ENCODE results near the gene OPN1SW. TPM values are rescaled to one million over a fixed set of nuclear protein-coding genes. Genes with fewer than 3 reads are reported as not detected.

OPN1SW gene
- total RNA-seq, 2 donors from 2014 or later: not detected

DNA sequence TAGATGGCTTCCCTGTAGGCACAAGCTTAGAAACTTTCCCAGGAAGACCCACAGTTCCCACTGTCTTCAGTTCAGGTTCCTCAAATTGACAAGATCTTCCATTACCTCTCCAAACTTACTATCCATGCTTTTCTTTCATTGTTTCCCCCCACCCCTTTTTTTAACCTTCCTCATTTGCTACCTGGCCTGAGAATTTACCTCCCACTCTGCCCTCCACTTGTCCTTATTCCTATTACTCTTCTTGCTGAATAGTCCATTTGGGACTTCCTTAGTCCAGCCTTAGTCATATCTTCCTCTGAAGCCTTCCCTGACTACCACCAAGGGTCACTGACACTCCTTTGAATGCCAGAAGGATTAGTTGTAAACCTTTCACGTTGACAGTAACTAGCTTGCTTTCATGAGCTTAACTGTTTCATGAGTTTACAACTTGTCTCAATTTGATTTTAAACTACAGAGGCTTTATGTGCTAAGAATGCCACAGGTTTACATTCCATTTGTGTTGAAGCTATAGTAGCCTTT lies 37.7 kb downstream of the OPN1SW start:
- intact Hi-C loops (cut with DNase I): no loop called here
- TF ChIP-seq, protein P1, sequence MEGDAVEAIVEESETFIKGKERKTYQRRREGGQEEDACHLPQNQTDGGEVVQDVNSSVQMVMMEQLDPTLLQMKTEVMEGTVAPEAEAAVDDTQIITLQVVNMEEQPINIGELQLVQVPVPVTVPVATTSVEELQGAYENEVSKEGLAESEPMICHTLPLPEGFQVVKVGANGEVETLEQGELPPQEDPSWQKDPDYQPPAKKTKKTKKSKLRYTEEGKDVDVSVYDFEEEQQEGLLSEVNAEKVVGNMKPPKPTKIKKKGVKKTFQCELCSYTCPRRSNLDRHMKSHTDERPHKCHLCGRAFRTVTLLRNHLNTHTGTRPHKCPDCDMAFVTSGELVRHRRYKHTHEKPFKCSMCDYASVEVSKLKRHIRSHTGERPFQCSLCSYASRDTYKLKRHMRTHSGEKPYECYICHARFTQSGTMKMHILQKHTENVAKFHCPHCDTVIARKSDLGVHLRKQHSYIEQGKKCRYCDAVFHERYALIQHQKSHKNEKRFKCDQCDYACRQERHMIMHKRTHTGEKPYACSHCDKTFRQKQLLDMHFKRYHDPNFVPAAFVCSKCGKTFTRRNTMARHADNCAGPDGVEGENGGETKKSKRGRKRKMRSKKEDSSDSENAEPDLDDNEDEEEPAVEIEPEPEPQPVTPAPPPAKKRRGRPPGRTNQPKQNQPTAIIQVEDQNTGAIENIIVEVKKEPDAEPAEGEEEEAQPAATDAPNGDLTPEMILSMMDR (IDR thresholded peaks at IDR 0.05): no peak
- no peak overlapping the region for H3K4me3 ChIP-seq

DNA sequence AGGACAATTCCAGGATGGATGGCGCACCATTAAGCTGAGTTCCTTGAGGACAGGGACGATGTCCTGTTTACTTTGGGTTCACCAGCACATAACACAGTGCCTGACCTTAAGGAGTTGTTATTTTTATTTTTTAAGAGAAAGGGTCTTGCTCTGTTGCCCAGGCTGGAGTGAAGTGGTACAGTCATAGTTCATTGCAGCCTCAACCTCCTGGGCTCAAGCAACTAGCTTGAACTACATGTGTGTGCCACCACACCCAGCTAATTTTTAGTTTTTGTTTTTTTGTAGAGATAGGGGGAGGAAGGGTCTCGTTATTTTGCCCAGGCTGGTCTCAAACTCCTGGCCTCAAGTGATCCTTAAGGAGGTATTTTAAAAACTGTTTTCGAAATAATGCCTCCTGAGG lies 38.2 kb downstream of the OPN1SW start:
- H3K9ac ChIP-seq (ENCODE audit: low read depth in 2 of 2, low read length in 2 of 2): no peak overlapping the region
- intact Hi-C loops (cut with DNase I): no loop called here
- H3K27me3 ChIP-seq: peaks cover 8% of the 10 kb centered on the region
- H3K9me3 ChIP-seq: no peaks in the 10 kb centered on the region
- no peak for DNase-seq
- H3K36me3 ChIP-seq: no peaks in the 10 kb centered on the region
- peaks cover 9% of the 10 kb centered on the region for H3K4me1 ChIP-seq
- no peak overlapping the region for H3K4me3 ChIP-seq
- H3K27ac ChIP-seq: no peak overlapping the region
- TF ChIP-seq, protein P1 (IDR thresholded peaks at IDR 0.05): no peak

More for the DNA sequence above, 37.7 kb downstream of the OPN1SW start:
- no peak for DNase-seq
- Histone ChIP-seq H3K9me3 (no peaks in the 10 kb centered on the region), H3K4me1 (peaks cover 9% of the 10 kb centered on the region), H3K27me3 (peaks cover 6% of the 10 kb centered on the region), H3K9ac (ENCODE audit: low read depth in 2 of 2, low read length in 2 of 2) (peak overlapping the region in 1 of 2 donors; percentile 59), H3K36me3 (no peaks in the 10 kb centered on the region), H3K27ac (no peak overlapping the region)

DNA sequence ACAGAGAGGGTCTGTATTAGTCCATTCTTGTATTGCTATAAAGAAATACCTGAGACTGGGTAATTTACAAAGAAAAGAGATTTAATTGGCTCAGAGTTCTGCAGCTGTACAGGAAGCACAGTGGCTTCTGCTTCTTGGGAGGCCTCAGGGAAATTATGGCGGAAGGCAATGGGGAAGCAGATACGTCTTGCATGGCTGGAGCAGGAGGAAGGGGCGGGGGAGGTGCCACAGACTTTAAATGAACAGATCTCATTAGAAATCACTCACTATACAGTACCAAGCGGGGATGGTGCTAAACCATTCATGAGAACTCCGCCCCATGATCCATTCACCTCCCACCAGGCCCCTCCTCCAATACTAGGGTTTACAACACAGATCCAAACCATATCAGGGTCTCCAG lies 40.2 kb downstream of the OPN1SW start:
- Histone ChIP-seq H3K4me3 (no peak overlapping the region), H3K27ac (no peak overlapping the region), H3K9me3 (no peaks in the 10 kb centered on the region), H3K27me3 (peaks cover 8% of the 10 kb centered on the region), H3K9ac (ENCODE audit: low read depth in 2 of 2, low read length in 2 of 2) (no peak overlapping the region), H3K36me3 (no peaks in the 10 kb centered on the region), H3K4me1 (no peaks in the 10 kb centered on the region)
- TF ChIP-seq, protein P1 (IDR thresholded peaks at IDR 0.05): no peak
- intact Hi-C loops (cut with DNase I): no loop called here
- no peak for DNase-seq

DNA sequence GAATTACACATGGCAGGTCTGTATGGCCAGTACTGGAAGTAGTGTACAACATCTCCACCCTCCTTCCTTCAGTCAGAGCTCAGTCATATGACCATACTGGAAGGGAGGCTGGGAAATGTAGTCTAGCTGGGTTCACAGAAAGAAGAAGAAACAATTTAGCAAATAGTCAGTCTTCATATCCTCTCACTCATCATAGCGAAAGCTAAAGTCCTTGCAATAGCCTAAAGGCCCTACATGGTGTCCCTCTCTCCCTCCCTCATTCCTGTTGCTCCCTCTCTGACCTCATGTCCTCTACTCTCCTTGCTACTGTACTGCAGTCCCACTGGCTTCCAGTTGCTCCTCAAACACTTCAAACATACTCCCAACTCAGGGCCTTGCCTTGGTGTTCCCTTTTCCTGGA lies 40.7 kb downstream of the OPN1SW start:
- no peak for DNase-seq
- intact Hi-C loops (cut with DNase I): no loop called here
- Histone ChIP-seq H3K27me3 (peaks cover 8% of the 10 kb centered on the region), H3K4me1 (no peaks in the 10 kb centered on the region), H3K36me3 (no peaks in the 10 kb centered on the region), H3K27ac (no peak overlapping the region), H3K4me3 (no peak overlapping the region), H3K9ac (ENCODE audit: low read depth in 2 of 2, low read length in 2 of 2) (no peak overlapping the region), H3K9me3 (no peaks in the 10 kb centered on the region)
- TF ChIP-seq, protein P1 (IDR thresholded peaks at IDR 0.05): no peak

DNA sequence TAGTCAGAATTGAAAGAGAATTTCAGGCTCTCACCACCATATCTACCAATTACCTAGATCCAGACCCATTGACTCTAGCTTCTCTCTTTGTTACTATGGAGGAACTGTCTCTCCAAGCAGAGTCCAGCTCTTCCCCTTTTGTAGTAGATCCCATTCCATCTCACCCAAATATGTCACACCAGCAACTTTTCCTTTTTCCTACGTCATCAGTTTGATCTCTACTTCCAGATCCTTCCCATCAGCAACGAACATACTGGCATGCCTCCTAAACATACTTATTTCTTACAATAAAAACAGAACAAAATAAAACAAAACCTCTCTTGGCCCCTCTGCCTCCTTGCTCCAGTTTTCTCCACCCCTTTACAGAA lies 42.3 kb downstream of the OPN1SW start:
- intact Hi-C loops (cut with DNase I): no loop called here
- no peak for DNase-seq
- no peak overlapping the region for H3K4me3 ChIP-seq
- H3K4me1 ChIP-seq: no peaks in the 10 kb centered on the region
- peaks cover 8% of the 10 kb centered on the region for H3K27me3 ChIP-seq
- H3K27ac ChIP-seq: no peak overlapping the region
- no peak overlapping the region for H3K9ac ChIP-seq (ENCODE audit: low read depth in 2 of 2, low read length in 2 of 2)
- H3K9me3 ChIP-seq: no peaks in the 10 kb centered on the region
- H3K36me3 ChIP-seq: no peaks in the 10 kb centered on the region
- TF ChIP-seq, protein P1 (IDR thresholded peaks at IDR 0.05): no peak

Data from colonic mucosa (tissue), 4 donors.